Measurements from ENCODE around the gene FBXL13. TPM values are rescaled to one million over a fixed set of nuclear protein-coding genes. Genes with fewer than 3 reads are reported as not detected.

Gene FBXL13
- total RNA-seq, 4 donors from 2014 or later = 0.35 to 2.6 (median 1.3) TPM; not detected in 1

DNA sequence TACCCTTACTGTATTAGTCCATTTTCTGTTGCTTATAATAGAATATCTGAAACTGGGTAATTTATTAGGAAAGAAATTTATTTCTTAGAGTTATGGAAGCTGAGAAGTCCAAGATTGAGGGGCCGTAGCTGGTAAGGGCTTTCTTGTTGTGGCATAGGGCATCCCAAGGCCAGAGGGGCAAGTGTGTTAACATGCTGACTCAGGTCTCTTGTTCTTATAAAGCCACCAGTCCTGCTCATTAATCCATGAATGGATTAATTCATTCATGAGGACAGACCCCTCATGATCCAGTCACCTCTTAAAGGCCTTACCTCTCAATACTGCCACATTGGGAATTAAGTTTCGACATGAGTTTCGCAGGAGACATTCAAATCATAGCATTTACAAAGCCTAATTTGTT lies 2.7 kb upstream of the FBXL13 start:
- no peak for DNase-seq
- TF ChIP-seq POLR2A (IDR thresholded peaks at IDR 0.05) = no peak
- no peak for TF ChIP-seq CTCF (IDR thresholded peaks at IDR 0.05)
- no peaks in the 10 kb centered on the region for H3K36me3 ChIP-seq
- H3K4me3 ChIP-seq = no peak overlapping the region
- peaks cover 3 to 16% (median 7%) of the 10 kb centered on the region in 4 donors for H3K4me1 ChIP-seq
- H3K27ac ChIP-seq = no peak overlapping the region
- H3K27me3 ChIP-seq = no peaks in the 10 kb centered on the region
- no peaks in the 10 kb centered on the region for H3K9me3 ChIP-seq

DNA sequence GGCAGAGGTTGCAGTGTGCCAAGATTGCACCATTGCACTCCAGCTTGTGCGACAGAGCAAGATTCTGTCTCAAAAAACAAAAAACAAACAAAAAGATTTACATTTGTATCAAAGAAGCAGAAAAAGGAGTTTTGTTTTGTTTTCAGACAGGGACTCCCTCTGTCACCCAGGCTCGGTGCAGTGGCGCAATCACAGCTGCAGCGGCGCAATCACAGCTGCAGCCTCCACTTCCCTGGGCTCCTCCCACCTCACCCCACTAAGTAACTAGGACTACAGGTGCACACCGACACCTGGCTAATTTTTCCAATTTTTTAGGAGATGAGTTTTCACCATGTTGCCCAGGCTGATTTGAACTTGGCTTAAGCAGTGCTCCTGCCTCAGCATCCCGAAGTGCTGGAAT lies 2.2 kb upstream of the FBXL13 start:
- DNase-seq = no peak
- Histone ChIP-seq H3K27ac (no peak overlapping the region), H3K4me3 (no peak overlapping the region), H3K9me3 (no peaks in the 10 kb centered on the region), H3K4me1 (peaks cover 3 to 16% (median 7%) of the 10 kb centered on the region in 4 donors), H3K36me3 (no peaks in the 10 kb centered on the region), H3K27me3 (no peaks in the 10 kb centered on the region)
- TF ChIP-seq POLR2A (IDR thresholded peaks at IDR 0.05) = no peak
- no peak for TF ChIP-seq CTCF (IDR thresholded peaks at IDR 0.05)

DNA sequence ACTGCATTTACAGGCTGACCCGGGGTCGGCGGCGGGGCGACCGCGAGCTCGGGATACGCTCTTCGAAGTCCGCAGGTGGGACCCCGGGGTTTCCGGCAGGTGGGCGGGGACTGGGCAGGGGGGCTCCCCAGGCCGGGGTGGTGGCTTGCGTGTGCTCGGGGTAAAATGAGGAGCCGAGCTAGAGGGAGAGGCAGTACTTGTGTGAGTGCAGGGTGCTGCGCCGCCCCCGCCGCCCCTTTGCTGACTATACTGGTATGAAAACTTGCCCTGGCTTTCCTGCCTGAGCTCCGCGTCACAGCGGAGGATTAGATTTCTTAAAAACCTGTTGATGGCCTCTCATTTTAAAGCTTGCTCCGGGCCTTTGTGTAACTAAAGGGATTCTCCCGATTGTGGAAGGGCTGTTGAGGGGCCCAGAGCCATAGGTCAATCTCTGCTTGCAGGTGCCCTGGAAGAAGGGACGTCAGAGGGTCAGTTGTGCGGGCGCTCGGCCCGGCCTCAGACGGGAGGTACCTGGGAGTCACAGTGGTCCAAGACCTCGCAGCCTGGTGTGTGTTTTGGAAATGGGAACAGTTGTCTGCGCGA lies 832 bp upstream of the FBXL13 start:
- no peaks in the 10 kb centered on the region for H3K36me3 ChIP-seq
- H3K4me1 ChIP-seq = peaks cover 3 to 16% (median 7%) of the 10 kb centered on the region in 4 donors
- TF ChIP-seq CTCF (IDR thresholded peaks at IDR 0.05) (no peak), POLR2A (IDR thresholded peaks at IDR 0.05) (no peak)
- peak; percentile 65 to 74 (median 71) for DNase-seq
- H3K4me3 ChIP-seq = peak overlapping the region; percentile 63 to 88 (median 79)
- peak overlapping the region; percentile 83 to 95 (median 86) for H3K27ac ChIP-seq
- no peaks in the 10 kb centered on the region for H3K9me3 ChIP-seq
- no peaks in the 10 kb centered on the region for H3K27me3 ChIP-seq

- Histone ChIP-seq H3K27me3 (no peaks in the 10 kb centered on the region), H3K27ac (peak overlapping the region; percentile 83 to 95 (median 86)), H3K36me3 (no peaks in the 10 kb centered on the region), H3K9me3 (no peaks in the 10 kb centered on the region), H3K4me1 (peaks cover 3 to 16% (median 7%) of the 10 kb centered on the region in 4 donors), H3K4me3 (peak overlapping the region; percentile 63 to 88 (median 79))
- no peak for DNase-seq
- TF ChIP-seq CTCF (IDR thresholded peaks at IDR 0.05) = no peak
- no peak for TF ChIP-seq POLR2A (IDR thresholded peaks at IDR 0.05)
Observed at GRCh38 chr7:103073989-103074518, 542 bp downstream of the FBXL13 start.

DNA sequence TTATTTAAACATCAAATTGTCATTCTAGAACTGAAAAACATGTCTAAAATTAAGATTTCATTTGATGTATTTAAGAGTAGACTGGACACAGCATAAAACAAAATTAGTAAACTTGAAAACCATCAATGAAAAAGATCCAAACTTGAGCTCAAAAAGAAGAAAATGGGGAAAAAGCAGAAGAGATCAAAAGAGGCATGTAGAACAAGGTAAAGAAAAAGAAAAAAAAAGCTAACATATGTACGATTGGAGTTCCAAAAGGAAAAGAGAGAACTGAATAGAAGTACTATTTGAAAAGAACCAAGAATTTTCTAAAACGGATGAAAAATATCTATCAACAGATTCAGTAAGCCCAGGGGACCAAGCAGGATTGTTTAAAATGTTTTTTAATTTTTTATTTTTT lies 3.6 kb downstream of the FBXL13 start:
- Histone ChIP-seq H3K4me1 (peaks cover under 1 to 8% (median 4%) of the 10 kb centered on the region in 4 donors), H3K27me3 (no peaks in the 10 kb centered on the region), H3K9me3 (no peaks in the 10 kb centered on the region), H3K36me3 (no peaks in the 10 kb centered on the region), H3K27ac (no peak overlapping the region), H3K4me3 (no peak overlapping the region)
- DNase-seq = no peak
- no peak for TF ChIP-seq CTCF (IDR thresholded peaks at IDR 0.05)
- no peak for TF ChIP-seq POLR2A (IDR thresholded peaks at IDR 0.05)
